ENCODE data around the gene MIEF1.

The MIEF1 gene

DNA sequence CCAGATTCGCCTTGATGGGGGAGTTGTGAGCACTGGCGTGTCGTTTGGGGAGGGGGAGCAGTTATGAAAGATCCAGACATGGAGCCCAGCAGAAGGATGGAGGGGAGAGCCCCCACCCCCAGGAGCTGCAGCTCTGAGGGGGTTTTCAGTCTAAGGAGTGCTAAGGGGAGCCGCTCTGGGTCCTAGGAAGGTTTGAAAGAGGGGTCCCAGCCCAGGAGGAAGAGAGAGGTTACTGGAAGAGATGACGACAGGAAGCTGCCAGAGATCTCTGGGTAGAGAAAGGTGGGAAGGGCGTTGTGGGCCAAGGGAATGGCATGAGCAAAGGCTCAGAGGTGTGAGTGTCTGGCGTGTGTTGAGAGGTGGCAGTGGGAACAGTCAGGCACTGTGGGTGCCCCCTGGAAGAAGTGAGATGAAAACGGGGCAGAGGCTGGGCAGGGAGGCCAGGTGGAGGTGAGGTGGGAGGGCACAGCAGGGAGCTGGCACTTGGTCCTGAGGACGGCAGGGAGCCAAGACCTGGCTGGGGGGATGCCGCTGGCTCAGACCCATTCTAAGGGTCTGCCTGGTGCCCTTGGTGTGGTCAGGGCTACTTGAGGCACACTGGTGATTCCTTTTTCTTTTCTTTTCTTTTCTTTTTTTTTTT, 43.5 kb upstream of the MIEF1 start:
- TF ChIP-seq, protein P1, sequence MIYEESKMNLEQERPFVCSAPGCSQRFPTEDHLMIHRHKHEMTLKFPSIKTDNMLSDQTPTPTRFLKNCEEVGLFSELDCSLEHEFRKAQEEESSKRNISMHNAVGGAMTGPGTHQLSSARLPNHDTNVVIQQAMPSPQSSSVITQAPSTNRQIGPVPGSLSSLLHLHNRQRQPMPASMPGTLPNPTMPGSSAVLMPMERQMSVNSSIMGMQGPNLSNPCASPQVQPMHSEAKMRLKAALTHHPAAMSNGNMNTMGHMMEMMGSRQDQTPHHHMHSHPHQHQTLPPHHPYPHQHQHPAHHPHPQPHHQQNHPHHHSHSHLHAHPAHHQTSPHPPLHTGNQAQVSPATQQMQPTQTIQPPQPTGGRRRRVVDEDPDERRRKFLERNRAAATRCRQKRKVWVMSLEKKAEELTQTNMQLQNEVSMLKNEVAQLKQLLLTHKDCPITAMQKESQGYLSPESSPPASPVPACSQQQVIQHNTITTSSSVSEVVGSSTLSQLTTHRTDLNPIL (CRISPR knock-in tag; IDR thresholded peaks at IDR 0.05; ENCODE audit: low read depth), result no peak
- TF ChIP-seq CSDC2 (CRISPR knock-in tag; IDR thresholded peaks at IDR 0.05) (no peak), ZNF8 (CRISPR knock-in tag; IDR thresholded peaks at IDR 0.05) (no peak), OSR1 (CRISPR knock-in tag; IDR thresholded peaks at IDR 0.05) (no peak), ZFP3 (CRISPR knock-in tag; IDR thresholded peaks at IDR 0.05) (no peak), ZFP30 (CRISPR knock-in tag; IDR thresholded peaks at IDR 0.05) (no peak), ZC3H10 (CRISPR knock-in tag; IDR thresholded peaks at IDR 0.05) (no peak), ZNF70 (CRISPR knock-in tag; IDR thresholded peaks at IDR 0.05) (no peak), ISL1 (CRISPR knock-in tag; IDR thresholded peaks at IDR 0.05) (no peak)
- TF ChIP-seq, protein P2, sequence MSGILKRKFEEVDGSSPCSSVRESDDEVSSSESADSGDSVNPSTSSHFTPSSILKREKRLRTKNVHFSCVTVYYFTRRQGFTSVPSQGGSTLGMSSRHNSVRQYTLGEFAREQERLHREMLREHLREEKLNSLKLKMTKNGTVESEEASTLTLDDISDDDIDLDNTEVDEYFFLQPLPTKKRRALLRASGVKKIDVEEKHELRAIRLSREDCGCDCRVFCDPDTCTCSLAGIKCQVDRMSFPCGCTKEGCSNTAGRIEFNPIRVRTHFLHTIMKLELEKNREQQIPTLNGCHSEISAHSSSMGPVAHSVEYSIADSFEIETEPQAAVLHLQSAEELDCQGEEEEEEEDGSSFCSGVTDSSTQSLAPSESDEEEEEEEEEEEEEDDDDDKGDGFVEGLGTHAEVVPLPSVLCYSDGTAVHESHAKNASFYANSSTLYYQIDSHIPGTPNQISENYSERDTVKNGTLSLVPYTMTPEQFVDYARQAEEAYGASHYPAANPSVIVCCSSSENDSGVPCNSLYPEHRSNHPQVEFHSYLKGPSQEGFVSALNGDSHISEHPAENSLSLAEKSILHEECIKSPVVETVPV (CRISPR knock-in tag; IDR thresholded peaks at IDR 0.05), result no peak
- TF ChIP-seq, protein P3, sequence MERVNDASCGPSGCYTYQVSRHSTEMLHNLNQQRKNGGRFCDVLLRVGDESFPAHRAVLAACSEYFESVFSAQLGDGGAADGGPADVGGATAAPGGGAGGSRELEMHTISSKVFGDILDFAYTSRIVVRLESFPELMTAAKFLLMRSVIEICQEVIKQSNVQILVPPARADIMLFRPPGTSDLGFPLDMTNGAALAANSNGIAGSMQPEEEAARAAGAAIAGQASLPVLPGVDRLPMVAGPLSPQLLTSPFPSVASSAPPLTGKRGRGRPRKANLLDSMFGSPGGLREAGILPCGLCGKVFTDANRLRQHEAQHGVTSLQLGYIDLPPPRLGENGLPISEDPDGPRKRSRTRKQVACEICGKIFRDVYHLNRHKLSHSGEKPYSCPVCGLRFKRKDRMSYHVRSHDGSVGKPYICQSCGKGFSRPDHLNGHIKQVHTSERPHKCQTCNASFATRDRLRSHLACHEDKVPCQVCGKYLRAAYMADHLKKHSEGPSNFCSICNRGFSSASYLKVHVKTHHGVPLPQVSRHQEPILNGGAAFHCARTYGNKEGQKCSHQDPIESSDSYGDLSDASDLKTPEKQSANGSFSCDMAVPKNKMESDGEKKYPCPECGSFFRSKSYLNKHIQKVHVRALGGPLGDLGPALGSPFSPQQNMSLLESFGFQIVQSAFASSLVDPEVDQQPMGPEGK (CRISPR knock-in tag; IDR thresholded peaks at IDR 0.05; ENCODE audit: borderline replicate concordance), result no peak
- ATAC-seq, result no peak

DNA sequence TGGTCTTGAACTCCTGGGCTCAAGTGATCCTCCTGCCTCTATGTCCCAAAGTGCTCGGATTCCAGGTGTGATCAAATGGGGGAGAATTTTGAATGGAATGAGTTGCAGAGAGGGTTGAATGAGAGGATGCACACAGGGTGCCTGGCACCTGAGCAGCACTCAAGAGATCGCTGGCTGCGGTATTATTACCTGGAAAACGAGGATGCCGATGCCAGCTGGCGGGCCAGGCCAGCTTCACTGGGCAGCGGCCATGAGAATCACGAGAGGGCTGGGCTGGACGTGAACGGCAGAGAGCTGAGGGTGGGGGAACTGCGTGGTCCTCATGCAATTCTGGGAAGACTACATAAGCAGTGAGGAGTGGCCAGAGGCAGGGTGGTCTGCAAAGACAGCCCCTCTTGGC, 42.4 kb upstream of the MIEF1 start:
- ATAC-seq, result no peak
- TF ChIP-seq, protein P4, sequence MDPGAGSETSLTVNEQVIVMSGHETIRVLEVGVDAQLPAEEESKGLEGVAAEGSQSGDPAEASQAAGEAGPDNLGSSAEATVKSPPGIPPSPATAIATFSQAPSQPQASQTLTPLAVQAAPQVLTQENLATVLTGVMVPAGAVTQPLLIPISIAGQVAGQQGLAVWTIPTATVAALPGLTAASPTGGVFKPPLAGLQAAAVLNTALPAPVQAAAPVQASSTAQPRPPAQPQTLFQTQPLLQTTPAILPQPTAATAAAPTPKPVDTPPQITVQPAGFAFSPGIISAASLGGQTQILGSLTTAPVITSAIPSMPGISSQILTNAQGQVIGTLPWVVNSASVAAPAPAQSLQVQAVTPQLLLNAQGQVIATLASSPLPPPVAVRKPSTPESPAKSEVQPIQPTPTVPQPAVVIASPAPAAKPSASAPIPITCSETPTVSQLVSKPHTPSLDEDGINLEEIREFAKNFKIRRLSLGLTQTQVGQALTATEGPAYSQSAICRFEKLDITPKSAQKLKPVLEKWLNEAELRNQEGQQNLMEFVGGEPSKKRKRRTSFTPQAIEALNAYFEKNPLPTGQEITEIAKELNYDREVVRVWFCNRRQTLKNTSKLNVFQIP (CRISPR knock-in tag; IDR thresholded peaks at IDR 0.05; ENCODE audit: borderline replicate concordance, low read depth), result no peak
- TF ChIP-seq ZC3H10 (CRISPR knock-in tag; IDR thresholded peaks at IDR 0.05) (no peak), TOX (CRISPR knock-in tag; IDR thresholded peaks at IDR 0.05; ENCODE audit: borderline replicate concordance) (no peak)
- TF ChIP-seq, protein P1 (CRISPR knock-in tag; IDR thresholded peaks at IDR 0.05; ENCODE audit: low read depth), result no peak

DNA sequence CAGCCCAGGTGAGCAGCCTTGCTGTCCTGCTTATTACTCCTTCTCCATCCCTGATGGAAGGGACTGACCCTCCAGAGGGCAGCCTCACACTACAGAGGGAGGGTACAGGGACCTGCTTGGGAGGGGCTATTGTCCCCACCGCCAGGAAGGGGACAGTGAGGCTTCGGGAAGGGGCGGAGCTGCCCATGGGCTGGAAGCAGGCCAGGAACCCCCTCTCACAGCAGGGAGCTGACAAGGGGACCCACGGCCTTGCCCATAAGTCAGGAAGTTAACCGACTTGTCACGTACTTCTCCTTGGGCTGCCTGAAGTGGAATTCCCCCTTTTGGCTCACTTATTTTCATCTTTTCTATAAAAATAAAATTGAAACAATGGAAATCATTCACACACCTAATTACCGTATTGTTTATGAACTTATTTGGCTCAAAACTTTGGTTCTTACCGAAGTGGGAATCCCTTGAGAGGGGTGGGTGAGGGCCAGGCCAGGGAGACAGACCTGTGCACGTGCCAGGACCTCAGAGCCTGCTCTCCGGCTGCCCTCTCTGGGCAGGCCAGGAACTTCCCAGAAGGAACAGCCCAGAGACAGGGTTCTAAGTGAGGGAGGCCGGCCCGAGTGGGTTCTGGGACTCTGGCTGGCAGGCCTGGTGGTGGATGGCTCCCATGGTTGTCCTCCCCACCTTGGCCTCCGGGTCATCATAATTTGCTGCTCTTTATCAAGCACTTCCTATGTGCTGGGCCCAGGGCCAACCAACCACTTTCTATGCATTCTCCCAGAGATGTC, 39.5 kb upstream of the MIEF1 start:
- TF ChIP-seq SNAI2 (CRISPR knock-in tag; IDR thresholded peaks at IDR 0.05) (no peak), PPARA (CRISPR knock-in tag; IDR thresholded peaks at IDR 0.05; ENCODE audit: borderline replicate concordance) (no peak), ZNF565 (CRISPR knock-in tag; conservative IDR thresholded peaks at IDR 0.05; ENCODE audit: low read depth) (no peak)
- ATAC-seq, result no peak; the same call in 2 of the 3 replicates

DNA sequence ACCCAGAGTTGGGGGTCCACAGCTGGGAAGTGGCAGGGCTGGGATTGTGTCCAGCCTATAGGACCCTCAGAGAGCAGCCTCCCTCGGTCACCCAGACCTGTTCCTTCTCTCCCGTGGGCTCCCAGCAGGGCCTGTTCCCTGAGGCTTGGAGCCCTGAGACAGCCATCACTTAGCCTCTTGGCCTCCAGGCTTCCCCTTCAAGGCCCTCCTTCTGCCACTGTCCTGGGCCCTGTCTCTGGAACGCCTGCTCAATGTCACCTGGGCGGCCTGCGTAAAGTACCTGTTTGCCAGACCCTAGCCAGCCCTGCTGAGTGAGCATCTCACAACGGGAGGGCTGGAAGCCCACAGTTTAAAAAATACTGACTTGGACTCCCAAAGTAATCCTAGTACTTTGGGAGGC, 38.8 kb upstream of the MIEF1 start:
- TF ChIP-seq TCF4 (CRISPR knock-in tag; IDR thresholded peaks at IDR 0.05; ENCODE audit: borderline replicate concordance) (no peak), ZNF565 (CRISPR knock-in tag; conservative IDR thresholded peaks at IDR 0.05; ENCODE audit: low read depth) (no peak), BACH2 (CRISPR knock-in tag; IDR thresholded peaks at IDR 0.05; ENCODE audit: borderline replicate concordance) (no peak), ISL1 (CRISPR knock-in tag; IDR thresholded peaks at IDR 0.05) (no peak), RARB (CRISPR knock-in tag; IDR thresholded peaks at IDR 0.05) (no peak)
- TF ChIP-seq, protein P2 (CRISPR knock-in tag; IDR thresholded peaks at IDR 0.05), result no peak
- TF ChIP-seq, protein P4 (CRISPR knock-in tag; IDR thresholded peaks at IDR 0.05; ENCODE audit: borderline replicate concordance, low read depth), result no peak
- no peak for ATAC-seq

All from SK-N-SH treated with all-trans-retinoic acid at 6 μM for 48 hours (cell line).